ENCODE data around the gene ABCB6. TPM values are rescaled to one million over a fixed set of nuclear protein-coding genes. Genes with fewer than 3 reads are reported as not detected.

ABCB6 gene
- total RNA-seq, 2 experiments from 2014 or later = 11.6 to 11.9 TPM

GRCh38 chr2:219252570-219252899 is 33.8 kb upstream of the ABCB6 start:
- POLR2A ChIA-PET = interaction anchor here (0.7 to 4.6 kb wide), 17 partner anchors 7 to 80 kb away, joined by 3 to 77 read pairs (median 6); partner anchors contain the start of genes ABCB6, ANKZF1, ATG9A and CNPPD1
- CTCF ChIA-PET = interaction anchor here (0.9 to 6.2 kb wide), 7 partner anchors 23 to 93 kb away, joined by 3 to 79 read pairs (median 10); partner anchors contain the start of genes ANKZF1, ATG9A, DNAJB2 and SLC23A3
- H3K27ac Mint-ChIP-seq = peak overlapping the region; percentile 100
- H3K36me3 Mint-ChIP-seq (ENCODE audit: low read depth) = peaks cover 54% of the 10 kb centered on the region
- peaks cover 58% of the 10 kb centered on the region for H3K4me1 Mint-ChIP-seq (ENCODE audit: low read depth)
- H3K27me3 Mint-ChIP-seq (ENCODE audit: low read depth) = no peaks in the 10 kb centered on the region
- no peak for DNase-seq
- ATAC-seq = peak; percentile 2
- peak overlapping the region; percentile 99 for H3K4me3 Mint-ChIP-seq
- no peaks in the 10 kb centered on the region for H3K9me3 Mint-ChIP-seq (ENCODE audit: insufficient read depth)

- peak overlapping the region; percentile 99 for H3K4me3 Mint-ChIP-seq
- H3K4me1 Mint-ChIP-seq (ENCODE audit: low read depth) = peaks cover 63% of the 10 kb centered on the region
- H3K27me3 Mint-ChIP-seq (ENCODE audit: low read depth) = no peaks in the 10 kb centered on the region
- DNase-seq = peak; percentile 46
- CTCF ChIA-PET = interaction anchor here (0.9 to 6.2 kb wide), 7 partner anchors 22 to 93 kb away, joined by 4 to 79 read pairs (median 10); partner anchors contain the start of genes ANKZF1, ATG9A, DNAJB2 and SLC23A3
- H3K9me3 Mint-ChIP-seq (ENCODE audit: insufficient read depth) = no peaks in the 10 kb centered on the region
- H3K27ac Mint-ChIP-seq = peak overlapping the region; percentile 100
- H3K36me3 Mint-ChIP-seq (ENCODE audit: low read depth) = peaks cover 58% of the 10 kb centered on the region
- ATAC-seq = no peak
- POLR2A ChIA-PET = interaction anchor here (0.7 to 4.6 kb wide), 13 partner anchors 10 to 75 kb away, joined by 3 to 77 read pairs (median 6); partner anchors contain the start of genes ABCB6, ANKZF1, ATG9A and CNPPD1
Measured at GRCh38 chr2:219252084-219252483, 33.3 kb upstream of the ABCB6 start.

GRCh38 chr2:219251656-219252055 is 32.9 kb upstream of the ABCB6 start:
- Mint-ChIP-seq H3K9me3 (ENCODE audit: insufficient read depth) (no peaks in the 10 kb centered on the region), H3K27me3 (ENCODE audit: low read depth) (no peaks in the 10 kb centered on the region), H3K36me3 (ENCODE audit: low read depth) (peaks cover 63% of the 10 kb centered on the region), H3K27ac (peak overlapping the region; percentile 100), H3K4me3 (peak overlapping the region; percentile 99), H3K4me1 (ENCODE audit: low read depth) (peaks cover 67% of the 10 kb centered on the region)
- ChIA-PET POLR2A (interaction anchor here (0.7 to 4.6 kb wide), 5 partner anchors 10 to 75 kb away, joined by 3 to 77 read pairs (median 8); partner anchors contain the start of genes ANKZF1, ATG9A, CNPPD1 and DNAJB2), CTCF (interaction anchor here (0.8 to 6.2 kb wide), 6 partner anchors 22 to 81 kb away, joined by 3 to 79 read pairs (median 10); partner anchors contain the start of genes ANKZF1, ATG9A, DNAJB2 and SLC23A3)
- DNase-seq (no peak), ATAC-seq (no peak)

GRCh38 chr2:219250049-219250781 is 31.5 kb upstream of the ABCB6 start:
- ATAC-seq (no peak), DNase-seq (peak; percentile 34)
- H3K27me3 Mint-ChIP-seq (ENCODE audit: low read depth) = no peaks in the 10 kb centered on the region
- ChIA-PET CTCF (interaction anchor here (0.7 to 6.3 kb wide), 9 partner anchors 11 to 540 kb away, joined by 3 to 65 read pairs (median 6); partner anchors contain the start of genes ANKZF1, ATG9A and DNAJB2), POLR2A (interaction anchor here (0.6 to 3.6 kb wide), 9 partner anchors 10 to 90 kb away, joined by 3 to 30 read pairs (median 3); partner anchors contain the start of genes ANKZF1, ATG9A, CNPPD1 and DNAJB2)
- H3K27ac Mint-ChIP-seq = peak overlapping the region; percentile 100
- peaks cover 75% of the 10 kb centered on the region for H3K4me1 Mint-ChIP-seq (ENCODE audit: low read depth)
- peak overlapping the region; percentile 99 for H3K4me3 Mint-ChIP-seq
- H3K36me3 Mint-ChIP-seq (ENCODE audit: low read depth) = peaks cover 71% of the 10 kb centered on the region
- H3K9me3 Mint-ChIP-seq (ENCODE audit: insufficient read depth) = no peaks in the 10 kb centered on the region

GRCh38 chr2:219249203-219249980 is 30.6 kb upstream of the ABCB6 start:
- no peaks in the 10 kb centered on the region for H3K9me3 Mint-ChIP-seq (ENCODE audit: insufficient read depth)
- peak overlapping the region; percentile 100 for H3K27ac Mint-ChIP-seq
- peaks cover 73% of the 10 kb centered on the region for H3K4me1 Mint-ChIP-seq (ENCODE audit: low read depth)
- H3K27me3 Mint-ChIP-seq (ENCODE audit: low read depth) = no peaks in the 10 kb centered on the region
- peak overlapping the region; percentile 99 for H3K4me3 Mint-ChIP-seq
- ATAC-seq (no peak), DNase-seq (peak; percentile 63)
- H3K36me3 Mint-ChIP-seq (ENCODE audit: low read depth) = peaks cover 71% of the 10 kb centered on the region
- ChIA-PET POLR2A (interaction anchor here (0.6 to 3.6 kb wide), 12 partner anchors 10 to 90 kb away, joined by 3 to 30 read pairs (median 4); partner anchors contain the start of genes ABCB6, ANKZF1, ATG9A and CNPPD1), CTCF (interaction anchor here (0.9 to 6.3 kb wide), 12 partner anchors 10 to 539 kb away, joined by 3 to 65 read pairs (median 5); partner anchors contain the start of genes ANKZF1, ATG9A, DNAJB2 and SLC23A3)

GRCh38 chr2:219248845-219249202 is 30.1 kb upstream of the ABCB6 start:
- Mint-ChIP-seq H3K27ac (peak overlapping the region; percentile 100), H3K4me3 (peak overlapping the region; percentile 99), H3K36me3 (ENCODE audit: low read depth) (peaks cover 71% of the 10 kb centered on the region), H3K9me3 (ENCODE audit: insufficient read depth) (no peaks in the 10 kb centered on the region), H3K4me1 (ENCODE audit: low read depth) (peaks cover 77% of the 10 kb centered on the region), H3K27me3 (ENCODE audit: low read depth) (no peaks in the 10 kb centered on the region)
- ATAC-seq = no peak
- ChIA-PET CTCF (interaction anchor here (0.9 to 6.3 kb wide), 13 partner anchors 10 to 89 kb away, joined by 3 to 65 read pairs (median 5); partner anchors contain the start of genes ANKZF1, ATG9A, DNAJB2 and SLC23A3), POLR2A (interaction anchor here (0.8 to 3.6 kb wide), 10 partner anchors 10 to 72 kb away, joined by 3 to 30 read pairs (median 6); partner anchors contain the start of genes ABCB6, ANKZF1, ATG9A and CNPPD1)
- DNase-seq = no peak

- H3K27me3 Mint-ChIP-seq (ENCODE audit: low read depth) = no peaks in the 10 kb centered on the region
- CTCF ChIA-PET = interaction anchor here (0.7 to 6.3 kb wide), 13 partner anchors 9 to 93 kb away, joined by 3 to 65 read pairs (median 4); partner anchors contain the start of genes ANKZF1, ATG9A, DNAJB2 and SLC23A3
Measured at GRCh38 chr2:219247678-219248642, 29.2 kb upstream of the ABCB6 start.

GRCh38 chr2:219246559-219246958 is 27.8 kb upstream of the ABCB6 start:
- CTCF ChIA-PET = interaction anchor here (1.9 to 6.3 kb wide), 4 partner anchors 8 to 48 kb away, joined by 8 to 65 read pairs (median 26); partner anchors contain the start of genes ANKZF1, ATG9A, DNAJB2 and TUBA4A
- DNase-seq (peak; percentile 24), ATAC-seq (no peak)
- H3K36me3 Mint-ChIP-seq (ENCODE audit: low read depth) = peaks cover 59% of the 10 kb centered on the region
- H3K27me3 Mint-ChIP-seq (ENCODE audit: low read depth) = no peaks in the 10 kb centered on the region
- peaks cover 78% of the 10 kb centered on the region for H3K4me1 Mint-ChIP-seq (ENCODE audit: low read depth)
- H3K9me3 Mint-ChIP-seq (ENCODE audit: insufficient read depth) = no peaks in the 10 kb centered on the region
- peak overlapping the region; percentile 99 for H3K4me3 Mint-ChIP-seq
- H3K27ac Mint-ChIP-seq = peak overlapping the region; percentile 100
- POLR2A ChIA-PET = interaction anchor here (0.9 to 3.9 kb wide), 7 partner anchors 8 to 46 kb away, joined by 3 to 66 read pairs (median 19); partner anchors contain the start of genes ANKZF1, ATG9A, DNAJB2 and TUBA4A

More at GRCh38 chr2:219247678-219248642, 29.2 kb upstream of the ABCB6 start:
- ATAC-seq (peak; percentile 51), DNase-seq (peak; percentile 83)
- POLR2A ChIA-PET = interaction anchor here (0.8 to 3.6 kb wide), 11 partner anchors 10 to 72 kb away, joined by 3 to 30 read pairs (median 5); partner anchors contain the start of genes ABCB6, ANKZF1, ATG9A and CNPPD1
- no peaks in the 10 kb centered on the region for H3K9me3 Mint-ChIP-seq (ENCODE audit: insufficient read depth)
- peak overlapping the region; percentile 100 for H3K27ac Mint-ChIP-seq
- peak overlapping the region; percentile 99 for H3K4me3 Mint-ChIP-seq
- H3K36me3 Mint-ChIP-seq (ENCODE audit: low read depth) = peaks cover 72% of the 10 kb centered on the region
- H3K4me1 Mint-ChIP-seq (ENCODE audit: low read depth) = peaks cover 84% of the 10 kb centered on the region

- Mint-ChIP-seq H3K27ac (peak overlapping the region; percentile 100), H3K4me1 (ENCODE audit: low read depth) (peaks cover 71% of the 10 kb centered on the region), H3K4me3 (peak overlapping the region; percentile 99), H3K9me3 (ENCODE audit: insufficient read depth) (no peaks in the 10 kb centered on the region), H3K36me3 (ENCODE audit: low read depth) (peaks cover 52% of the 10 kb centered on the region), H3K27me3 (ENCODE audit: low read depth) (no peaks in the 10 kb centered on the region)
- DNase-seq (peak; percentile 42), ATAC-seq (no peak)
- POLR2A ChIA-PET = interaction anchor here (0.9 to 3.9 kb wide), 10 partner anchors 9 to 70 kb away, joined by 3 to 66 read pairs (median 10); partner anchors contain the start of genes ANKZF1, ATG9A, CNPPD1 and DNAJB2
- CTCF ChIA-PET = interaction anchor here (0.9 to 6.3 kb wide), 8 partner anchors 9 to 85 kb away, joined by 3 to 65 read pairs (median 8); partner anchors contain the start of genes ANKZF1, ATG9A, DNAJB2 and NHEJ1
Measured at GRCh38 chr2:219245899-219246230, 27.1 kb upstream of the ABCB6 start.
